ENCODE measurements around the gene LHX6.

- TF ChIP-seq EZH2 (IDR thresholded peaks at IDR 0.05; ENCODE audit: insufficient read depth, poor library complexity, severe bottlenecking) (no peak), EZH2phosphoT487 (IDR thresholded peaks at IDR 0.05; ENCODE audit: insufficient read depth, low read depth) (no peak)
These were observed 49.1 kb downstream of the LHX6 start for GRCh38 chr9:122179690-122180074.
